ENCODE data around the gene RTP5. TPM values are rescaled to one million over a fixed set of nuclear protein-coding genes. Genes with fewer than 3 reads are reported as not detected.

Gene RTP5
- not detected in 5 replicates for total RNA-seq (2022; extraction: Qiagen RNA extraction)

DNA sequence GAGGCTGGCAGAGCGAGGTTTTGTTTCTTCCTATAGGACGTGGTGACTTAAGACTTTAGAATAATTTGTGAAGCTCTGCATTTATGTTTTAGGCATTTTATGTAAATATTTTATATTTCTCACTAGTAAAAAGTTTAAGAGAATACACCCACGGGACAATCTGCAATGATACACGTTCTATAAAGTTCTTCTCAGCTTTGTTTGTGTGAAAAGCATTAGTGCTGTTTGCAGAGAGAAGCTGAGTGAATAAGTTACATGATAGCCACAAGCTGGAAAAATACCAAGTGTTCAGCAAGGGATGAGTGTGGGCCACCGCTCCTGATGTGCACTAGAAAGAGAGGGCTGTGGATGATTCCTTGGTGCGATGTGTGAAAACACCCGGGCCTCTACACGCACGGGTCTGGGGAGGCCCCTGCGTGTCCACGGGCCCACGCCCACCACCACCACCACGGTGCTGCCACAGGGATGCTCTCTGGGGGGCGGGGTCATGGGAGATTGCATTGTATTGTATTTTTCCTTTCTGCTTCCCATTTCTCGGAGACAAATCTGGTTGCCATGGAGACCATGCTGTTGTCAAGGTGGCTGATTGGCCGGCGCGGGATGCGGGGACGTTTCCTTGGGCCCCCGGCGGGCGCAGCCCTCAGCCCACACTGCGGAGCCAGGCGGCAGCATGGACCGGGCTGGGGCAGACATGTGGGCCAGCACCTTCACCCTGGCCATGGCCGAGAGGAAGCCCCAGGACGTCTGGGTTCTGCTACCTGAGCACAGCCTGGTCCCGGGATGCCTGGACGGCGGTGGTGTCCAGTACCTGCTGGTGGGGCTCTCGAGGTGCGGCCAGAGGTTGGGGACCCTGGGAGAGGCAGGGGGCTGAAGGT is at the start of gene RTP5:
Gene RTP5 (plus strand): TSS at position 643 of the 875 bp plus-strand sequence. CDS start 28 bp downstream, at position 671.

DNA sequence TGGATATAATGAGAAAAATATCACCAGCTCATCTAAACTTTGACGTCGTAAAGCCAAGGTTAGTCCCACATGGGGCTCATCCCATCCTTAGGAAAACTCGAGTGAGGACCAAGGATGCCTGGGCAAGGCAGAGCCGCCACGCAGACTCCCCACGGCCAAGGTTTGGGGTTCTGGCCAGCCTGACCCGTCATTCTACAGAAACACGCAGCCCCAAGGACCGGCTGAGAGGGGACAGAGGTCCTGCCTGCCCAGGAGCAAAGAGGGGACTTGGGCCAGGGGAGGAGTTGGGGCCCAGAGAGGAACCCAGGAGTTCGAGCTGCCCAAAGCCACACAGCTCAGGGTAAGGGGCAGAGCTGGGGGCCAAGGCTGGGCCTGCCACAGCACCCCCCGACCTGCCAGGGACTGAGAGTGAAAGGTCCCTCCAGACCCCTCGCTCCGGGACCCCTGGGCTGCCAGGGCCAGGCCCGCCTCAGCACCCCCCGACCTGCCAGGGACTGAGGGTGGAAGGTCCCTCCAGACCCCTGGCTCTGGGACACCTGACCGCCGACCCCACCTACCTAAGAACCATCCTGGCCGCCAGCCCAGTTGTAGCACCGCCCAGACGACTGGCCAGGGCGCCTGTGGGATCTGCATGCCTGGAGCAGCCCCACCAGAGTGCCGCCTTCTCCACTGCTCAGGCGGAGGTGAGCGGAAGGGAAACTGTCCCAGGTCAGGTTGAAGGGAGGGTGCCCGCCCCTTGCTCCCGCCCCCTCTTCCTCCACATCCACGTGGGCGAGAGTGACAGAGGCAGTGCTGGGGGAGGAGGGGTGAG is 11.1 kb upstream of the RTP5 start, which contains the start of gene PDCD1:
Gene PDCD1 (minus strand): TSS at position 689 of the 811 bp plus-strand sequence. CDS start 56 bp downstream, at position 633.

Other genes with a start within 250 kb of the RTP5 start
- 60.4 to 82.6 TPM (median 76.5 TPM) in 5 replicates for gene THAP4, start 232.6 kb upstream of the RTP5 start, total RNA-seq (2022; extraction: Qiagen RNA extraction)
- gene ATG4B, start 232.0 kb upstream of the RTP5 start, total RNA-seq (2022; extraction: Qiagen RNA extraction) = 47.1 to 71.6 TPM (median 48.4 TPM) in 5 replicates
- gene DTYMK, start 182.9 kb upstream of the RTP5 start, total RNA-seq (2022; extraction: Qiagen RNA extraction) = 120 to 156 TPM (median 134 TPM) in 5 replicates
- gene ING5, start 167.7 kb upstream of the RTP5 start, total RNA-seq (2022; extraction: Qiagen RNA extraction) = 18.8 to 25.8 TPM (median 21.4 TPM) in 5 replicates
- gene D2HGDH, start 135.1 kb upstream of the RTP5 start, total RNA-seq (2022; extraction: Qiagen RNA extraction) = 6.0 to 10.3 TPM (median 9.1 TPM) in 5 replicates
- gene GAL3ST2, start 92.9 kb upstream of the RTP5 start, total RNA-seq (2022; extraction: Qiagen RNA extraction) = 0.11 to 0.37 TPM (median 0.25 TPM) in 5 replicates
- gene NEU4, start 60.5 kb upstream of the RTP5 start, total RNA-seq (2022; extraction: Qiagen RNA extraction) = 0.13 to 0.40 TPM (median 0.21 TPM) in 5 replicates
- gene PDCD1, start 10.8 kb upstream of the RTP5 start, total RNA-seq (2022; extraction: Qiagen RNA extraction) = 0.02 TPM in 1 of 5 replicates, not detected in the others